Fibroblast of lung (primary cell): Measurements from ENCODE around the gene PEF1.

Experiments used
- EZH2 ChIP-seq: IDR thresholded peaks from 2 replicates; pipeline ENCODE4 v1.5.1; 2012; ENCODE audit warnings: low read length, control low read depth, mild to moderate bottlenecking; ENCODE audit errors: missing control alignments
- TF ChIP-seq, protein P1 (sequence below), 2 donors: IDR thresholded peaks in 1 of 2; conservative IDR thresholded peaks in 1 of 2; 1 replicate in 1 of 2; 2 replicates in 1 of 2; pipeline ENCODE4 v1.5.1; 2011 to 2012; ENCODE audit warnings: low read length in 2 of 2, control low read depth in 1 of 2, inconsistent platforms in 1 of 2, low read depth in 1 of 2, mild to moderate bottlenecking in 1 of 2

DNA sequence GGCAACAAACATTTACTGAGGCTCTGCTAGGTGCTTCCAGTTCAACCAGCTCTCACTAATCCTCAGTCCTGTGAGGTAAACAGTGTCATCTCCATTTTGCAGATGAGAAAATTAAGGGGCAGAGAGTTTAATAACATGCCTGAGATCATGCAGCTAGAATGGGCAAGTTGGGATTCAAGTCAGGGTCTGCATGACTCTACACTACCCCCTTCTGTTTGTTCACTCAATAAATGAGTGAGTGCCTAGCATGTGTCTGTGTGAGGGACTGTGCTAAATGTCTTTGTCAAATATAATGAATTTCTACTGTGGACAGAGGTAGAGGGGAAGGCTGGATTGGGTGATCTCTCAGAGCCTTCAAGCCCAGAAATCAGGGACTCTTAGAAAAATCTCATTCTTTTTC, 4.5 kb downstream of the PEF1 start:
- TF ChIP-seq, protein P1, sequence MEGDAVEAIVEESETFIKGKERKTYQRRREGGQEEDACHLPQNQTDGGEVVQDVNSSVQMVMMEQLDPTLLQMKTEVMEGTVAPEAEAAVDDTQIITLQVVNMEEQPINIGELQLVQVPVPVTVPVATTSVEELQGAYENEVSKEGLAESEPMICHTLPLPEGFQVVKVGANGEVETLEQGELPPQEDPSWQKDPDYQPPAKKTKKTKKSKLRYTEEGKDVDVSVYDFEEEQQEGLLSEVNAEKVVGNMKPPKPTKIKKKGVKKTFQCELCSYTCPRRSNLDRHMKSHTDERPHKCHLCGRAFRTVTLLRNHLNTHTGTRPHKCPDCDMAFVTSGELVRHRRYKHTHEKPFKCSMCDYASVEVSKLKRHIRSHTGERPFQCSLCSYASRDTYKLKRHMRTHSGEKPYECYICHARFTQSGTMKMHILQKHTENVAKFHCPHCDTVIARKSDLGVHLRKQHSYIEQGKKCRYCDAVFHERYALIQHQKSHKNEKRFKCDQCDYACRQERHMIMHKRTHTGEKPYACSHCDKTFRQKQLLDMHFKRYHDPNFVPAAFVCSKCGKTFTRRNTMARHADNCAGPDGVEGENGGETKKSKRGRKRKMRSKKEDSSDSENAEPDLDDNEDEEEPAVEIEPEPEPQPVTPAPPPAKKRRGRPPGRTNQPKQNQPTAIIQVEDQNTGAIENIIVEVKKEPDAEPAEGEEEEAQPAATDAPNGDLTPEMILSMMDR (conservative IDR thresholded peaks at IDR 0.05 in 1 of 2, IDR thresholded peaks at IDR 0.05 in 1 of 2; ENCODE audit: low read depth in 1 of 2, low read length in 2 of 2) = no peak
- TF ChIP-seq EZH2 = no peak
